Activated naive CD4-positive, alpha-beta T cell treated with anti-CD3 and anti-CD28 coated beads, Interleukin-2, amount 50 U/mL, for 72 hours (primary cell): ENCODE results near the gene ZSCAN22. TPM values are rescaled to one million over a fixed set of nuclear protein-coding genes. Genes with fewer than 3 reads are reported as not detected.

Source experiments
- ATAC-seq, 2 donors: fragments of 150-1000 bp; cut with Tn5 transposase; 2 replicates each; pipeline ENCODE4 v1.10.0; 2021; ENCODE audit warnings: mild to moderate bottlenecking in 2 of 2, moderate library complexity in 2 of 2
- DNase-seq, 2 donors: peaks; one replicate each; pipeline ENCODE4 v3.0.0; 2021 to 2022; ENCODE audit warnings: low spot score in 2 of 2
- H3K27ac Mint-ChIP-seq, 2 donors: one replicate each; pipeline ENCODE4 v1.8.0; 2022; ENCODE audit warnings: mild to moderate bottlenecking in 2 of 2, mixed read lengths in 2 of 2
- H3K36me3 Mint-ChIP-seq, 2 donors: one replicate each; pipeline ENCODE4 v1.8.0; 2022; ENCODE audit warnings: mixed read lengths in 2 of 2
- H3K9me3 Mint-ChIP-seq, 2 donors: one replicate each; pipeline ENCODE4 v1.8.0; 2022; ENCODE audit warnings: mixed read lengths in 2 of 2
- total RNA-seq, 2 donors: library from RNA; stranded (reverse); gene quantifications; one replicate each; pipeline ENCODE4 v1.2.3, GENCODE V29; 2022

Gene ZSCAN22
- total RNA-seq, 2 donors from 2014 or later, result 3.1 to 4.3 TPM

GRCh38 chr19:58379246-58379645 lies 52.5 kb downstream of the ZSCAN22 start:
- DNase-seq (no peak), ATAC-seq (no peak)
- H3K9me3 Mint-ChIP-seq, result no peaks in the 10 kb centered on the region
- H3K27ac Mint-ChIP-seq, result peak overlapping the region; percentile 92 to 100
- H3K36me3 Mint-ChIP-seq, result peaks cover 0 to 7% of the 10 kb centered on the region in 2 donors

GRCh38 chr19:58380037-58380661 lies 53.4 kb downstream of the ZSCAN22 start:
- H3K9me3 Mint-ChIP-seq, result no peaks in the 10 kb centered on the region
- DNase-seq (no peak), ATAC-seq (no peak)
- H3K27ac Mint-ChIP-seq, result peak overlapping the region; percentile 92 to 100
- H3K36me3 Mint-ChIP-seq, result peaks cover 0 to 7% of the 10 kb centered on the region in 2 donors

GRCh38 chr19:58380662-58381459 lies 54.1 kb downstream of the ZSCAN22 start, which contains the start of gene ZNF837:
Gene ZNF837 (minus strand): TSS chr19:58381030. CDS start chr19:58369332, 11,698 bp downstream.
- ATAC-seq (peak; percentile 90), DNase-seq (peak; percentile 92 to 98)
- Mint-ChIP-seq H3K9me3 (no peaks in the 10 kb centered on the region), H3K27ac (peak within 1 kb of the TSS; percentile 92 to 100), H3K36me3 (peaks cover 0 to 7% of the 10 kb centered on the region in 2 donors)

- no peaks in the 10 kb centered on the region for H3K9me3 Mint-ChIP-seq
- ATAC-seq (no peak), DNase-seq (no peak)
- H3K27ac Mint-ChIP-seq, result peak overlapping the region; percentile 92 to 98
- H3K36me3 Mint-ChIP-seq, result peaks cover under 1 to 7% of the 10 kb centered on the region in 2 donors
Observed at GRCh38 chr19:58381460-58382212, 54.8 kb downstream of the ZSCAN22 start.

GRCh38 chr19:58382997-58383603 lies 56.3 kb downstream of the ZSCAN22 start:
- Mint-ChIP-seq H3K36me3 (peaks cover 15 to 21% of the 10 kb centered on the region in 2 donors), H3K9me3 (no peaks in the 10 kb centered on the region), H3K27ac (peak overlapping the region in 1 of 2 donors; percentile 92)
- ATAC-seq (no peak), DNase-seq (no peak)

- ATAC-seq (no peak), DNase-seq (no peak)
- no peaks in the 10 kb centered on the region for H3K9me3 Mint-ChIP-seq
- H3K27ac Mint-ChIP-seq, result peak overlapping the region; percentile 97
- peaks cover 29 to 30% of the 10 kb centered on the region in 2 donors for H3K36me3 Mint-ChIP-seq
Observed at GRCh38 chr19:58385313-58385890, 58.6 kb downstream of the ZSCAN22 start.

GRCh38 chr19:58385891-58386575 lies 59.2 kb downstream of the ZSCAN22 start:
- peaks cover 32 to 36% of the 10 kb centered on the region in 2 donors for H3K36me3 Mint-ChIP-seq
- no peaks in the 10 kb centered on the region for H3K9me3 Mint-ChIP-seq
- H3K27ac Mint-ChIP-seq, result peak overlapping the region; percentile 97
- peak; percentile 1 to 3 for ATAC-seq
- DNase-seq, result no peak

GRCh38 chr19:58386576-58387337 lies 60.0 kb downstream of the ZSCAN22 start, which contains the start of gene RPS5:
Gene RPS5 (plus strand): TSS chr19:58387269. CDS start chr19:58388138, 869 bp downstream.
- peaks cover 33 to 37% of the 10 kb centered on the region in 2 donors for H3K36me3 Mint-ChIP-seq
- no peaks in the 10 kb centered on the region for H3K9me3 Mint-ChIP-seq
- H3K27ac Mint-ChIP-seq, result peak within 1 kb of the TSS; percentile 97
- DNase-seq (peak; percentile 95 to 96), ATAC-seq (peak; percentile 96 to 98)

GRCh38 chr19:58387338-58388174 lies 60.8 kb downstream of the ZSCAN22 start:
- Mint-ChIP-seq H3K9me3 (no peaks in the 10 kb centered on the region), H3K36me3 (peaks cover 33 to 37% of the 10 kb centered on the region in 2 donors), H3K27ac (peak overlapping the region; percentile 97)
- DNase-seq, result no peak
- no peak for ATAC-seq

GRCh38 chr19:58388175-58388526 lies 61.4 kb downstream of the ZSCAN22 start:
- ATAC-seq (no peak), DNase-seq (no peak)
- H3K27ac Mint-ChIP-seq, result peak overlapping the region; percentile 97
- H3K9me3 Mint-ChIP-seq, result no peaks in the 10 kb centered on the region
- H3K36me3 Mint-ChIP-seq, result peaks cover 33 to 42% of the 10 kb centered on the region in 2 donors

Other genes with a start within 250 kb of the ZSCAN22 start
- 10 to 100 TPM; 22.8 to 25.6 TPM for gene ZSCAN18, start 228.8 kb upstream of the ZSCAN22 start, total RNA-seq
- 1 to 10 TPM; 3.6 to 8.1 TPM for gene ZNF329, start 176.2 kb upstream of the ZSCAN22 start, total RNA-seq
- 10 to 100 TPM; 19.8 to 34.1 TPM for gene ZNF274, start 143.9 kb upstream of the ZSCAN22 start, total RNA-seq
- gene ZNF544, start 98.1 kb upstream of the ZSCAN22 start, total RNA-seq, result 10 to 100 TPM; 34.0 to 51.9 TPM
- gene ZNF8, start 48.0 kb upstream of the ZSCAN22 start, total RNA-seq, result 1 to 10 TPM; 4.5 to 5.6 TPM
- 10 to 100 TPM; 30.3 to 37.8 TPM for gene ERVK3-1, start 21.6 kb upstream of the ZSCAN22 start, total RNA-seq
- 10 to 100 TPM; 12.9 to 14.9 TPM for gene A1BG, start 26.5 kb downstream of the ZSCAN22 start, total RNA-seq
- 1 to 10 TPM in 1 of 2 donors, under 1 TPM in 1; 0.23 to 2.6 TPM for gene ZNF497, start 35.8 kb downstream of the ZSCAN22 start, total RNA-seq
- 1 to 10 TPM in 1 of 2 donors, under 1 TPM in 1; 0.48 to 2.1 TPM for gene ZNF837, start 54.0 kb downstream of the ZSCAN22 start, total RNA-seq
- gene RPS5, start 60.3 kb downstream of the ZSCAN22 start, total RNA-seq, result 1,000 to 10,000 TPM; 1,454 to 1,511 TPM
- gene RNF225, start 68.7 kb downstream of the ZSCAN22 start, total RNA-seq, result under 1 TPM; 0.48 to 0.60 TPM
- gene ZNF584, start 81.7 kb downstream of the ZSCAN22 start, total RNA-seq, result 10 to 100 TPM; 10.4 to 13.9 TPM
- 1 to 10 TPM; 3.1 to 3.4 TPM for gene ZNF132, start 113.2 kb downstream of the ZSCAN22 start, total RNA-seq
- 1 to 10 TPM; 5.7 to 7.9 TPM for gene ZNF324B, start 124.6 kb downstream of the ZSCAN22 start, total RNA-seq
- 1 to 10 TPM; 6.4 to 7.7 TPM for gene ZNF324, start 140.1 kb downstream of the ZSCAN22 start, total RNA-seq
- 1 to 10 TPM; 4.8 to 5.0 TPM for gene ZNF446, start 149.4 kb downstream of the ZSCAN22 start, total RNA-seq
- gene SLC27A5, start 185.0 kb downstream of the ZSCAN22 start, total RNA-seq, result 10 to 100 TPM; 10.2 to 21.4 TPM
- 10 to 100 TPM in 1 of 2 donors, 1 to 10 TPM in 1; 7.9 to 12.2 TPM for gene ZBTB45, start 192.8 kb downstream of the ZSCAN22 start, total RNA-seq
- 100 to 1,000 TPM; 446 to 497 TPM for gene TRIM28, start 217.1 kb downstream of the ZSCAN22 start, total RNA-seq
- 100 to 1,000 TPM; 112 to 114 TPM for gene CHMP2A, start 228.1 kb downstream of the ZSCAN22 start, total RNA-seq
- 100 to 1,000 TPM; 121 to 123 TPM for gene UBE2M, start 231.6 kb downstream of the ZSCAN22 start, total RNA-seq
- gene MZF1, start 246.3 kb downstream of the ZSCAN22 start, total RNA-seq, result 10 to 100 TPM; 22.1 to 26.8 TPM